Measurements from ENCODE around the gene PARD3. TPM values are rescaled to one million over a fixed set of nuclear protein-coding genes. Genes with fewer than 3 reads are reported as not detected.

PARD3 gene
- total RNA-seq, 1 experiment from 2014 or later, result 51.8 TPM

DNA sequence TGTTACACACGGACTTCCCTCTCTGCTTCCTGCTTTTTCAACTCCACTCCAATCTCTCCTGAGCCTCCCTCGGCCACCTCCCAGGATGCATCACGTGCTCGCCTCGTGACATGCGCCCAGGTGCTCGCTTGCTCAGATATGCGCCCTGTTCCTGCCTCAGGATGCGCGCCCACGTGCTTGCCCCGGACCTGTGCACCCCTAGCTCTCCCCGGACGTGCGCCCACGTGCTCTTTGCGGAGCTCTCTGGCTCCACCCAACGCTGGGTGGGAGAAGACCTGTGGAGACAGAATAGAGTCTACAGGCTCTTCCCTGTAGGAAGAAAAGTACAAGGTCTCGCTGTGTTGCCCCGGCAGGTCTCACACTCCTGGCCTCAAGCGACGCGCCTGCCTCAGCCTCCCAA, 23.1 kb downstream of the PARD3 start:
- DNase-seq (ENCODE audit: low spot score) (no peak), ATAC-seq (peak; percentile 84)
- TF ChIP-seq TP53 (CRISPR knock-in tag; IDR thresholded peaks at IDR 0.05) (no peak), ZNF219 (CRISPR knock-in tag; IDR thresholded peaks at IDR 0.05; ENCODE audit: borderline replicate concordance) (no peak), ZNF121 (CRISPR knock-in tag; IDR thresholded peaks at IDR 0.05) (peak; percentile 83), ZNF416 (CRISPR knock-in tag; IDR thresholded peaks at IDR 0.05) (no peak), USF1 (CRISPR knock-in tag; IDR thresholded peaks at IDR 0.05) (peak; percentile 48; the same call in 1 of the 2 replicates), TEAD4 (CRISPR knock-in tag; IDR thresholded peaks at IDR 0.05) (no peak)
- TF ChIP-seq, protein P1, sequence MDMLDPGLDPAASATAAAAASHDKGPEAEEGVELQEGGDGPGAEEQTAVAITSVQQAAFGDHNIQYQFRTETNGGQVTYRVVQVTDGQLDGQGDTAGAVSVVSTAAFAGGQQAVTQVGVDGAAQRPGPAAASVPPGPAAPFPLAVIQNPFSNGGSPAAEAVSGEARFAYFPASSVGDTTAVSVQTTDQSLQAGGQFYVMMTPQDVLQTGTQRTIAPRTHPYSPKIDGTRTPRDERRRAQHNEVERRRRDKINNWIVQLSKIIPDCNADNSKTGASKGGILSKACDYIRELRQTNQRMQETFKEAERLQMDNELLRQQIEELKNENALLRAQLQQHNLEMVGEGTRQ (CRISPR knock-in tag; IDR thresholded peaks at IDR 0.05), result peak; percentile 57; the same call in 1 of the 2 replicates
- TF ChIP-seq, protein P2, sequence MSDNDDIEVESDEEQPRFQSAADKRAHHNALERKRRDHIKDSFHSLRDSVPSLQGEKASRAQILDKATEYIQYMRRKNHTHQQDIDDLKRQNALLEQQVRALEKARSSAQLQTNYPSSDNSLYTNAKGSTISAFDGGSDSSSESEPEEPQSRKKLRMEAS (CRISPR knock-in tag; IDR thresholded peaks at IDR 0.05), result peak; percentile 69
- TF ChIP-seq, protein P3, sequence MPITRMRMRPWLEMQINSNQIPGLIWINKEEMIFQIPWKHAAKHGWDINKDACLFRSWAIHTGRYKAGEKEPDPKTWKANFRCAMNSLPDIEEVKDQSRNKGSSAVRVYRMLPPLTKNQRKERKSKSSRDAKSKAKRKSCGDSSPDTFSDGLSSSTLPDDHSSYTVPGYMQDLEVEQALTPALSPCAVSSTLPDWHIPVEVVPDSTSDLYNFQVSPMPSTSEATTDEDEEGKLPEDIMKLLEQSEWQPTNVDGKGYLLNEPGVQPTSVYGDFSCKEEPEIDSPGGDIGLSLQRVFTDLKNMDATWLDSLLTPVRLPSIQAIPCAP (CRISPR knock-in tag; IDR thresholded peaks at IDR 0.05), result no peak
- TF ChIP-seq, protein P4, sequence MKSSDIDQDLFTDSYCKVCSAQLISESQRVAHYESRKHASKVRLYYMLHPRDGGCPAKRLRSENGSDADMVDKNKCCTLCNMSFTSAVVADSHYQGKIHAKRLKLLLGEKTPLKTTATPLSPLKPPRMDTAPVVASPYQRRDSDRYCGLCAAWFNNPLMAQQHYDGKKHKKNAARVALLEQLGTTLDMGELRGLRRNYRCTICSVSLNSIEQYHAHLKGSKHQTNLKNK (CRISPR knock-in tag; IDR thresholded peaks at IDR 0.05), result no peak
- peaks cover 6% of the 10 kb centered on the region for H3K36me3 Mint-ChIP-seq
- H3K27ac Mint-ChIP-seq, result peak overlapping the region; percentile 90
- CTCF ChIA-PET, result interaction anchor here (0.6 to 2.6 kb wide), 8 partner anchors 11 to 180 kb away, joined by 3 to 16 read pairs (median 4); no protein-coding TSS in a partner anchor
- no peak overlapping the region for H3K4me3 Mint-ChIP-seq
- H3K4me1 Mint-ChIP-seq, result peaks cover 51% of the 10 kb centered on the region
- peaks cover 4% of the 10 kb centered on the region; the same call in 1 of the 2 replicates for H3K9me3 Mint-ChIP-seq
- no peaks in the 10 kb centered on the region for H3K27me3 Mint-ChIP-seq (ENCODE audit: low read depth)
- POLR2A ChIA-PET, result no interaction called here

DNA sequence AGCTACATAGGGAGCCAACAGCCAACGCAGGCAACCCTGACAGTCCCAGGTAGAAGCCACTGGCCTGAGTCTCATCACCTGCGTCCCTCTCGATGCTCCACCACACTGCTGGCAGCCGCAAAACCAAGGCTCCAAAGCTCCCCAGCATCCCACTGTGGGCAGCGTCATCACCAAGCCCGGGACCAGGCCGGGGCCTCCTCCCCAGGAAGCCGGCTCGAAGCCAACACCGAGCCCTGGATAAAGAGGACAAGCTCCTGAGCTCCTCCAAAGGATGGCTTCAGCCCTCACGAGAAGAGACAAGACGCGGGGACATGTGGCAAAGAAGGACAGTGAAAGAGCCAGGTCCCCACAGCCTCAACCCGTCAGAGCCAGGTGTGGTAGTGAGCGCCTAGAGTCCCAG, 23.9 kb downstream of the PARD3 start:
- Mint-ChIP-seq H3K4me1 (peaks cover 52% of the 10 kb centered on the region), H3K27me3 (ENCODE audit: low read depth) (no peaks in the 10 kb centered on the region), H3K36me3 (peaks cover 6% of the 10 kb centered on the region), H3K4me3 (no peak overlapping the region), H3K9me3 (peaks cover 4% of the 10 kb centered on the region; the same call in 1 of the 2 replicates), H3K27ac (peak overlapping the region; percentile 77; the same call in 1 of the 2 replicates)
- ATAC-seq, result peak; percentile 10; the same call in 1 of the 2 replicates
- ChIA-PET POLR2A (interaction anchor here (0.6 kb wide), 1 partner anchor 141 kb away, joined by 3 read pairs; no protein-coding TSS in a partner anchor), CTCF (interaction anchor here (0.6 to 2.6 kb wide), 6 partner anchors 20 to 181 kb away, joined by 3 to 16 read pairs (median 4); no protein-coding TSS in a partner anchor)
- no peak for DNase-seq (ENCODE audit: low spot score)
- TF ChIP-seq, protein P3 (CRISPR knock-in tag; IDR thresholded peaks at IDR 0.05), result no peak
- TF ChIP-seq HMGA2 (CRISPR knock-in tag; IDR thresholded peaks at IDR 0.05) (no peak), ZBTB21 (CRISPR knock-in tag; IDR thresholded peaks at IDR 0.05; ENCODE audit: borderline replicate concordance) (no peak), ARID4B (CRISPR knock-in tag; IDR thresholded peaks at IDR 0.05; ENCODE audit: borderline replicate concordance) (no peak), NFATC4 (CRISPR knock-in tag; IDR thresholded peaks at IDR 0.05) (no peak), SP1 (CRISPR knock-in tag; conservative IDR thresholded peaks at IDR 0.05) (no peak), USF1 (CRISPR knock-in tag; IDR thresholded peaks at IDR 0.05) (no peak), FOXJ3 (CRISPR knock-in tag; IDR thresholded peaks at IDR 0.05; ENCODE audit: borderline replicate concordance) (no peak), ZNF138 (CRISPR knock-in tag; conservative IDR thresholded peaks at IDR 0.05) (no peak), ZNF232 (CRISPR knock-in tag; IDR thresholded peaks at IDR 0.05) (no peak), SMAD4 (CRISPR knock-in tag; IDR thresholded peaks at IDR 0.05) (no peak), ZNF423 (CRISPR knock-in tag; IDR thresholded peaks at IDR 0.05) (no peak), JUN (CRISPR knock-in tag; IDR thresholded peaks at IDR 0.05) (no peak), KAT7 (CRISPR knock-in tag; IDR thresholded peaks at IDR 0.05; ENCODE audit: borderline replicate concordance) (no peak)
- TF ChIP-seq, protein P2 (CRISPR knock-in tag; IDR thresholded peaks at IDR 0.05), result no peak
- TF ChIP-seq, protein P5, sequence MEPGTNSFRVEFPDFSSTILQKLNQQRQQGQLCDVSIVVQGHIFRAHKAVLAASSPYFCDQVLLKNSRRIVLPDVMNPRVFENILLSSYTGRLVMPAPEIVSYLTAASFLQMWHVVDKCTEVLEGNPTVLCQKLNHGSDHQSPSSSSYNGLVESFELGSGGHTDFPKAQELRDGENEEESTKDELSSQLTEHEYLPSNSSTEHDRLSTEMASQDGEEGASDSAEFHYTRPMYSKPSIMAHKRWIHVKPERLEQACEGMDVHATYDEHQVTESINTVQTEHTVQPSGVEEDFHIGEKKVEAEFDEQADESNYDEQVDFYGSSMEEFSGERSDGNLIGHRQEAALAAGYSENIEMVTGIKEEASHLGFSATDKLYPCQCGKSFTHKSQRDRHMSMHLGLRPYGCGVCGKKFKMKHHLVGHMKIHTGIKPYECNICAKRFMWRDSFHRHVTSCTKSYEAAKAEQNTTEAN (CRISPR knock-in tag; IDR thresholded peaks at IDR 0.05), result no peak
